Neural cell (in vitro differentiated cells): ENCODE measurements around the gene SAMSN1. TPM values are rescaled to one million over a fixed set of nuclear protein-coding genes. Genes with fewer than 3 reads are reported as not detected.

Experiments used
- H2AFZ ChIP-seq: fragments of 200-600, 300-800 bp; sonication (generic), shearing (Covaris generic); 2 replicates; pipeline ENCODE4 v1.6.0; 2014; ENCODE audit warnings: low read depth, mild to moderate bottlenecking, antibody characterized with exemption, low read length, moderate library complexity
- H3F3A ChIP-seq: fragments of 200-600 bp; shearing (Covaris generic); 2 replicates; pipeline ENCODE4 v1.6.1; 2016; ENCODE audit warnings: mild to moderate bottlenecking, moderate library complexity, mixed read lengths, antibody characterized with exemption, low read length; ENCODE audit not compliant: insufficient read depth, poor library complexity, severe bottlenecking
- H3K27ac ChIP-seq: fragments of 200-600, 300-800 bp; sonication (generic), shearing (Covaris generic); 2 replicates; pipeline ENCODE4 v1.5.1; 2014; ENCODE audit warnings: mild to moderate bottlenecking, low read length, moderate library complexity
- H3K27me3 ChIP-seq: fragments of 300-800, 200-600 bp; sonication (generic), shearing (Covaris generic); 2 replicates; pipeline ENCODE4 v1.6.0; 2014; ENCODE audit warnings: mild to moderate bottlenecking, low read depth, low read length, moderate library complexity; ENCODE audit not compliant: insufficient read depth
- H3K36me3 ChIP-seq: fragments of 300-800, 200-600 bp; sonication (generic), shearing (Covaris generic); 2 replicates; pipeline ENCODE4 v1.5.1; 2014; ENCODE audit warnings: mild to moderate bottlenecking, antibody characterized with exemption, low read length, moderate library complexity; ENCODE audit not compliant: insufficient read depth
- H3K4me2 ChIP-seq: fragments of 300-800, 200-600 bp; sonication (generic), shearing (Covaris generic); 2 replicates; pipeline ENCODE4 v1.6.0; 2014; ENCODE audit warnings: mild to moderate bottlenecking, low read length
- H3K4me3 ChIP-seq: fragments of 300-800, 200-600 bp; sonication (generic), shearing (Covaris generic); 2 replicates; pipeline ENCODE4 v1.5.1; 2014; ENCODE audit warnings: mild to moderate bottlenecking, low read length, moderate library complexity
- H3K79me2 ChIP-seq: fragments of 200-600 bp; shearing (Covaris generic); replicated peaks from 2 replicates; pipeline ENCODE4 v1.6.0; 2014; ENCODE audit warnings: mild to moderate bottlenecking, low read length, moderate library complexity; ENCODE audit not compliant: insufficient read depth
- H3K9ac ChIP-seq: fragments of 300-800, 200-600 bp; sonication (generic), shearing (Covaris generic); 2 replicates; pipeline ENCODE4 v1.6.1; 2016; ENCODE audit warnings: mild to moderate bottlenecking, low read length, mixed read lengths
- H3K9me2 ChIP-seq: fragments of 200-600 bp; shearing (Covaris generic); 2 replicates; pipeline ENCODE4 v1.6.1; 2016; ENCODE audit warnings: mild to moderate bottlenecking, low read length, mixed read lengths; ENCODE audit not compliant: insufficient read depth
- H3K9me3 ChIP-seq: fragments of 200-600, 300-800 bp; sonication (generic), shearing (Covaris generic); 2 replicates; pipeline ENCODE4 v1.6.1; 2016; ENCODE audit warnings: mild to moderate bottlenecking, mixed run types, low read length, moderate library complexity, mixed read lengths
- H4K20me1 ChIP-seq: fragments of 200-600 bp; shearing (Covaris generic); 2 replicates; pipeline ENCODE4 v1.6.1; 2016; ENCODE audit warnings: mild to moderate bottlenecking, mixed run types; ENCODE audit not compliant: insufficient read depth
- EP300 ChIP-seq: fragments of 450-650 bp; conservative IDR thresholded peaks from 2 replicates; pipeline ENCODE4 v1.6.1; 2014; ENCODE audit warnings: antibody characterized with exemption, mild to moderate bottlenecking, moderate library complexity; ENCODE audit not compliant: poor library complexity, severe bottlenecking
- MXI1 ChIP-seq: fragments of 450-650 bp; conservative IDR thresholded peaks from 2 replicates; pipeline ENCODE4 v1.6.1; 2014; ENCODE audit warnings: antibody characterized with exemption, mild to moderate bottlenecking; ENCODE audit not compliant: poor library complexity, severe bottlenecking
- POLR2AphosphoS5 ChIP-seq: IDR thresholded peaks from 2 replicates; pipeline ENCODE4 v1.6.1; 2012
- RAD21 ChIP-seq: fragments of 450-650 bp; conservative IDR thresholded peaks from 2 replicates; pipeline ENCODE4 v1.6.1; 2014; ENCODE audit warnings: antibody characterized with exemption, mild to moderate bottlenecking, moderate library complexity
- SMC3 ChIP-seq: fragments of 450-650 bp; conservative IDR thresholded peaks from 2 replicates; pipeline ENCODE4 v1.6.1; 2014; ENCODE audit warnings: antibody characterized with exemption, mild to moderate bottlenecking, moderate library complexity; ENCODE audit not compliant: poor library complexity
- TAF1 ChIP-seq: IDR thresholded peaks from 2 replicates; pipeline ENCODE4 v1.6.1; 2012; ENCODE audit warnings: low read depth
- polyA plus RNA-seq: library from polyadenylated mRNA; depleted of rRNA; stranded (reverse); fragments of >200 nt; gene quantifications from 2 replicates; pipeline ENCODE4 v1.2.3, GENCODE V29; 2014
- TF ChIP-seq, protein P1 (sequence below): fragments of 450-650 bp; IDR thresholded peaks from 2 replicates; pipeline ENCODE4 v1.5.1; 2014; ENCODE audit warnings: antibody characterized with exemption, mild to moderate bottlenecking, moderate library complexity; ENCODE audit not compliant: poor library complexity, severe bottlenecking
- TF ChIP-seq, protein P2 (sequence below): IDR thresholded peaks from 2 replicates; pipeline ENCODE4 v1.6.1; 2012; ENCODE audit warnings: borderline replicate concordance

The SAMSN1 gene
- polyA plus RNA-seq, 1 donor from 2014 or later, result 18.2 TPM

DNA sequence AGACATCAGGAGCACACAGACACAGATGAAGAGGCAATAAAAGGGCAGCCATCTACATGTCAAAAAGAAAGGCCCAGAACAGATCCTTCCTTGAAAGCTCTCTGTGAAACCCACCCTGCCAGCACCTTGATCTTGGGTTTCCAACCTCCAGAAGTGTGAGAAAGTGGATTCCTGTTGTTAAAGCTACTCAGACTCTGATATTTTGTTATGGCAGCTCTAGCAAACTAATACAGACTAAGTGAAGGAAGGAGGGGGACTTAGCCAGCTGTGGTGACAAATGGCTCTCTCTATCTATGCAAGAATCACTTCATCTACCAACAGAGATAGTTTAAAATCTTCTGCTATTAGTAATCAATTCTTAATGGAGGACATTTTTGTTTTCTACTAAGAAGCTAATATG lies 10.4 kb downstream of the SAMSN1 start:
- Histone ChIP-seq H3F3A (peaks cover 5% of the 10 kb centered on the region), H3K4me3 (no peak overlapping the region), H3K79me2 (no peaks in the 10 kb centered on the region), H3K36me3 (no peaks in the 10 kb centered on the region), H2AFZ (no peak overlapping the region), H3K9me2 (no peaks in the 10 kb centered on the region), H3K9me3 (no peaks in the 10 kb centered on the region), H3K27me3 (no peaks in the 10 kb centered on the region), H3K27ac (no peak overlapping the region), H4K20me1 (no peaks in the 10 kb centered on the region), H3K9ac (no peak overlapping the region), H3K4me2 (no peak overlapping the region)
- no peak for TF ChIP-seq POLR2AphosphoS5
- TF ChIP-seq, protein P1, sequence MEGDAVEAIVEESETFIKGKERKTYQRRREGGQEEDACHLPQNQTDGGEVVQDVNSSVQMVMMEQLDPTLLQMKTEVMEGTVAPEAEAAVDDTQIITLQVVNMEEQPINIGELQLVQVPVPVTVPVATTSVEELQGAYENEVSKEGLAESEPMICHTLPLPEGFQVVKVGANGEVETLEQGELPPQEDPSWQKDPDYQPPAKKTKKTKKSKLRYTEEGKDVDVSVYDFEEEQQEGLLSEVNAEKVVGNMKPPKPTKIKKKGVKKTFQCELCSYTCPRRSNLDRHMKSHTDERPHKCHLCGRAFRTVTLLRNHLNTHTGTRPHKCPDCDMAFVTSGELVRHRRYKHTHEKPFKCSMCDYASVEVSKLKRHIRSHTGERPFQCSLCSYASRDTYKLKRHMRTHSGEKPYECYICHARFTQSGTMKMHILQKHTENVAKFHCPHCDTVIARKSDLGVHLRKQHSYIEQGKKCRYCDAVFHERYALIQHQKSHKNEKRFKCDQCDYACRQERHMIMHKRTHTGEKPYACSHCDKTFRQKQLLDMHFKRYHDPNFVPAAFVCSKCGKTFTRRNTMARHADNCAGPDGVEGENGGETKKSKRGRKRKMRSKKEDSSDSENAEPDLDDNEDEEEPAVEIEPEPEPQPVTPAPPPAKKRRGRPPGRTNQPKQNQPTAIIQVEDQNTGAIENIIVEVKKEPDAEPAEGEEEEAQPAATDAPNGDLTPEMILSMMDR, result no peak
- TF ChIP-seq RAD21, result no peak
- TF ChIP-seq EP300, result no peak
- no peak for TF ChIP-seq SMC3

DNA sequence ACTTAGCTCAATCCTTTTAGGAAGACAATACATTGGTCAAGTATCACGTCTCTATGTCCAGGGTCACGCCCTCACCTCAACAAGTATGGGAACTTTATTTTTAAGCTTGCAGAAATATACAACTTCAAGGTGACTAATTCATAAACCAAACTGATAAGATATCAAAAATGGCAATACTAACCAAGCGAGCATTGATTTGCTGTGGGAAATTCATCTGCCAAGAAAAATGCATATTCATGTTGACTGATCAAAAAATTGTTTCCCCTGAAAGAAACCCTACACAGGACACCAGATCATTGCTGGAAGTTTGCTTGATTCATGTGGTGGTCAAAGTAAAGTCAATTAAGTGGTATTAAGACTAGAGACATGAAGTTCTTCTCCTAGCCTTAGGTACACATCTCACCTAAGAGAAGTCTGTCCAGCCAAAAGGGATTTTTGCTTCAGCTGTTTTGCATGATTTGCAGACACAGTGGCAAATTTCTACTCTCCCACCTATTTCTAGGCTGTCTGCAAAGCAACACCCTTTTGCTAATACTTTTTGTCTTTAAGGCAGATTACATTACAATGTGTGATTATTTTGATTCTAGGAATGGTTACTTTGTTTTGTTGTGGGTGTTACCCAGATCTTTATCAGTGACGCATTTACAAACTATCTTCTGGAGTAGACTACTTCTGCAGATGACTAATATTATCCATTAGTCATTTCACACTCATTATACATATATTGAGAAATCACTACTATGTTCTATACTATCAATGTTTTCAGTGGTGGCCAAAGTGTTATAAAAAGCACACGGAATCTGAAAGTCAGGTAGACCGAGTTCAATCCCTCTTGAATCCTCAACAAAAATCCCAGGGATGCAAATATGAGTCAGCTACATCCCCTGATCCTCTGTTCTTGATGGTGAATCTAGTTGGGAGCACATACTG lies 12.4 kb downstream of the SAMSN1 start:
- no peaks in the 10 kb centered on the region for H3K9me3 ChIP-seq
- TF ChIP-seq RAD21, result no peak
- TF ChIP-seq POLR2AphosphoS5, result no peak
- TF ChIP-seq, protein P2, sequence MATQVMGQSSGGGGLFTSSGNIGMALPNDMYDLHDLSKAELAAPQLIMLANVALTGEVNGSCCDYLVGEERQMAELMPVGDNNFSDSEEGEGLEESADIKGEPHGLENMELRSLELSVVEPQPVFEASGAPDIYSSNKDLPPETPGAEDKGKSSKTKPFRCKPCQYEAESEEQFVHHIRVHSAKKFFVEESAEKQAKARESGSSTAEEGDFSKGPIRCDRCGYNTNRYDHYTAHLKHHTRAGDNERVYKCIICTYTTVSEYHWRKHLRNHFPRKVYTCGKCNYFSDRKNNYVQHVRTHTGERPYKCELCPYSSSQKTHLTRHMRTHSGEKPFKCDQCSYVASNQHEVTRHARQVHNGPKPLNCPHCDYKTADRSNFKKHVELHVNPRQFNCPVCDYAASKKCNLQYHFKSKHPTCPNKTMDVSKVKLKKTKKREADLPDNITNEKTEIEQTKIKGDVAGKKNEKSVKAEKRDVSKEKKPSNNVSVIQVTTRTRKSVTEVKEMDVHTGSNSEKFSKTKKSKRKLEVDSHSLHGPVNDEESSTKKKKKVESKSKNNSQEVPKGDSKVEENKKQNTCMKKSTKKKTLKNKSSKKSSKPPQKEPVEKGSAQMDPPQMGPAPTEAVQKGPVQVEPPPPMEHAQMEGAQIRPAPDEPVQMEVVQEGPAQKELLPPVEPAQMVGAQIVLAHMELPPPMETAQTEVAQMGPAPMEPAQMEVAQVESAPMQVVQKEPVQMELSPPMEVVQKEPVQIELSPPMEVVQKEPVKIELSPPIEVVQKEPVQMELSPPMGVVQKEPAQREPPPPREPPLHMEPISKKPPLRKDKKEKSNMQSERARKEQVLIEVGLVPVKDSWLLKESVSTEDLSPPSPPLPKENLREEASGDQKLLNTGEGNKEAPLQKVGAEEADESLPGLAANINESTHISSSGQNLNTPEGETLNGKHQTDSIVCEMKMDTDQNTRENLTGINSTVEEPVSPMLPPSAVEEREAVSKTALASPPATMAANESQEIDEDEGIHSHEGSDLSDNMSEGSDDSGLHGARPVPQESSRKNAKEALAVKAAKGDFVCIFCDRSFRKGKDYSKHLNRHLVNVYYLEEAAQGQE, result no peak
- no peak for TF ChIP-seq TAF1
- TF ChIP-seq, protein P1, result no peak
- no peak for TF ChIP-seq MXI1
- no peak for TF ChIP-seq EP300
- TF ChIP-seq SMC3, result no peak

More for the DNA sequence above, 12.4 kb downstream of the SAMSN1 start:
- no peak overlapping the region for H3K4me2 ChIP-seq
- no peaks in the 10 kb centered on the region for H4K20me1 ChIP-seq
- no peaks in the 10 kb centered on the region for H3K36me3 ChIP-seq
- H3K79me2 ChIP-seq, result no peaks in the 10 kb centered on the region
- no peak overlapping the region for H3K9ac ChIP-seq
- H2AFZ ChIP-seq, result no peak overlapping the region
- H3K27me3 ChIP-seq, result no peaks in the 10 kb centered on the region
- H3F3A ChIP-seq, result peaks cover 1% of the 10 kb centered on the region
- no peaks in the 10 kb centered on the region for H3K9me2 ChIP-seq
- no peak overlapping the region for H3K4me3 ChIP-seq
- no peak overlapping the region for H3K27ac ChIP-seq
